ENCODE results near the gene MRM2.

MRM2 gene

GRCh38 chr7:2266911-2267310 is 24.9 kb upstream of the MRM2 start:
- no peak for DNase-seq (ENCODE audit: low read depth in 2 of 2)

- no peak for DNase-seq (ENCODE audit: low read depth in 2 of 2)
Observed at GRCh38 chr7:2264158-2264557, 22.2 kb upstream of the MRM2 start.

- no peak for DNase-seq (ENCODE audit: low read depth in 2 of 2)
Observed at GRCh38 chr7:2263176-2263575, 21.2 kb upstream of the MRM2 start.

- no peak for DNase-seq (ENCODE audit: low read depth in 2 of 2)
Observed at GRCh38 chr7:2261611-2262010, 19.6 kb upstream of the MRM2 start.

- no peak for DNase-seq (ENCODE audit: low read depth in 2 of 2)
Observed at GRCh38 chr7:2260820-2261219, 18.8 kb upstream of the MRM2 start.

DNA sequence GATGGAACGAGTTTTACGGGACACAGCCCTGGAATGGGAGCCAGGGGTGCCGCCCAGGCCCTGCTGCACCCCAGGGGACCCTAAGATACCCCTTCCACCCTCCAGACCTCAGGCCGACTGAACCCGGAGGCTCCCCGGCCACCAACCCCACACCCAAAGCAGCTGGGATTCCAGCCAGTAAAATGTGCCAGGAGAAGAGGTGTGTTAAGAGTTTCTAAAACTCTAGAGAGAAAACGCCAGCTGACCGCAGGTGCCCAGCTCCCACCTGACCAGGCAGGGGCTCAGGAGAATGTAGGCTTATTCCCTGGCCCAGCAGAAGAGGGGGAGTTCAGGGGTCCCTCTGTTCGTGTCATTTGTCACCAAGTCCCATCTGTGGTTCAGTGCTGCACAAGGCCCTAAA is 17.5 kb upstream of the MRM2 start:
- DNase-seq (ENCODE audit: low read depth in 2 of 2) = no peak

GRCh38 chr7:2258661-2259365 is 16.8 kb upstream of the MRM2 start:
- DNase-seq (ENCODE audit: low read depth in 2 of 2) = no peak

- no peak for DNase-seq (ENCODE audit: low read depth in 2 of 2)
Observed at GRCh38 chr7:2257651-2258050, 15.6 kb upstream of the MRM2 start.

DNA sequence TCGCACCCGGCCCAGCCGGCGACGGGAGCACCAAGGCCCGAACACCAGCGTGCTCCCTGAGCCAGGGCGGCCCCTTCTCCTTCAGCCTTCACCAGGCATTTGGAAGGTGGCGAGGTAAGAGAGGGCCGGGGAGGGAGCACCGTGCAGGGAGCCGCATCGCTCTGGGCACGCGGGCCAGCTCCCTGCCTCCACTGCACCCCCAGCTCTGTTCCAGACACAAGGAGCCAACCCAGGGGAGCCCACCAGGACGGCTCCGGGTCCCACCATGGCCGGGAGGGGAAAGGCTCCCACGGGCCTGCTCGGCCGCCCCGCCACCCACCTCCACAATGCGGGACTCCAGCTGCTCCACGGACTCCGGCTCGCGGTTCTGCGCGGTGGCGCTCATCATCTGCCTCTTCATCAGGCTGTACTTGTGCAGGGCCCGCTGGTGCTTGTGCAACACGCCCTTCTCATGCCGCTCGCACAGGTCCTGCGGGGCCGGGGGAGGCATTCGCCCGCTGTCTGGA is 15.1 kb upstream of the MRM2 start:
- no peak for DNase-seq (ENCODE audit: low read depth in 2 of 2)

DNA sequence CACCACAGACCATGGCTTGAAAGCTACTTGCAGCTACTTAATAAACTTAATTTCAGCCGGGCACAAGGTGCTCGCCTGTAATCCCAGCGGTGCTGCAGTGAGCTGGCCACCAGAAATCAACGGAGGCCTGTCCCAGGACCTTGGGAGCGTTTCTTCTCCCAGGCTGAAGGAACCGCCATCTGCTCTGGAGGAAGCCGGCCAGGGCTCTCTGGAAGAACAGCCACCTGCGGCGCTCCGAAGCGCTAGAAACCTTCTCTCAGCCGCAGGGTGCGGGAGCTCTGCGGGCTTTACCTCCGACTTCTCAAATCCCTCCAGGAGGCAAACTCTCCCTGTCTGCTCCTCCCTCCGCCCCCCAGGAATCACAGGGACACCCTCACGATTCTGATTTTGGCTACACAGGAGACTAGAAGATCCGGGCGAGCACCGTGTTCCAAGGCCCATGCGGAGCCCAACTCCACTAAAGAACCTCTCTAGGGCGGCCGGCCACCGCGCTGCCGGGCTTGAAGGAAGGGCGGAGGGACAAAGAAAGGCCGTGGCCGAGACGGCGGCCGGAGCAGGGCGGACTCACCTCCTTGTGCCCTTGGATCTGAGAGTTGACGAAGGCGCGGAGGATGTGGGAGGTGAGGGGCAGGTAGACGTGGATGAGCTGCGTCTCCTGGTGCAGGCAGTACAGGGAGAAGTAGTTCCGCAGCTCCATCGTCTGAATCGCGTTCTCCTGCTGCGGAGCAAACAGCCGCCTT is 14.5 kb upstream of the MRM2 start:
- no peak for DNase-seq (ENCODE audit: low read depth in 2 of 2)

DNA sequence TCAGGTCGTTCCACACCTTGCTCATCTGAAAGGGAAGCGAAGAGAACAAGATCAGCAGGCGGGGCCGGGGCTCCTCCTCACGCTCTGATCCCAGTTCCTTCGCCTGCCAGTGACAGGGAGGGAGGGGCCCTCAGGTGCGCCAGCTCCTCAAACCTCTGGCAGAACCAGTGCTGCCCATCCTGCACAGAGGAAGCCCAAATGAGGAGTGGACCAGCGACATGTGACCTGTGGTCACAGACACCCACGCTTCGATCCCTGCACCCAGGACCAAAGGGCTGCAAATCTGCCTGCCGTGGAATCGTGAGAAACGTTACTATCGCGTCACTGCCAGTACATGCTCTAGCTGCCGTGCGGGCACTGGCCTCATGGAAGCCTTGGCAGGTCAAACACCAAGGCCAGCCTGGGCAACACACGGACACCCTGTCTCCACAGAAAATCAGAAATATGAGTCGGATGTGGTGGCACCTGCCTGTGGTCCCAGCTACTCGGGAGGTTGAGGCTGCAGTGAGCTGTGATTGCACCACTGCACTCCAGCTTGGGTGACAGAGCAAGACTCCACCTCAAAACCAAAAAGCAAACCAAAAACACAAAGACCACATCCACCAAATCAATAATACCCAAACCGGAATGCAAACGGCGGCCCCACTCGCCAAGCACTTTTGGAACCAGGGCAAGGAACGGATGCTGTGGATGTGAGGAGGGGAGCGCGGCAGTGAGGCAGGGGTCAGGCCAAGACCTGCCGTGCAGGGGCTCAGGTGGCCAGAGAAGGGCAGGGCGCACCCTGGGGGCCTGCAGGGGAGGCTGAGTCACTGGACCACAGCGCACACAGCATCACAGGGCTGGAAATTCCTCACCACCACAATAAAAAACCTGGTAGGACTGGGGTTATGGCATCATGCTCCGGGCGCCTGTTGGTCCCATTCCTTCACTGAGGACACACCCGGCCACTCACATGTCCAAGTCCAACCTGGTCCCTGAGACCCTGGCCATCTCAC is 13.4 kb upstream of the MRM2 start:
- no peak for DNase-seq (ENCODE audit: low read depth in 2 of 2)

DNA sequence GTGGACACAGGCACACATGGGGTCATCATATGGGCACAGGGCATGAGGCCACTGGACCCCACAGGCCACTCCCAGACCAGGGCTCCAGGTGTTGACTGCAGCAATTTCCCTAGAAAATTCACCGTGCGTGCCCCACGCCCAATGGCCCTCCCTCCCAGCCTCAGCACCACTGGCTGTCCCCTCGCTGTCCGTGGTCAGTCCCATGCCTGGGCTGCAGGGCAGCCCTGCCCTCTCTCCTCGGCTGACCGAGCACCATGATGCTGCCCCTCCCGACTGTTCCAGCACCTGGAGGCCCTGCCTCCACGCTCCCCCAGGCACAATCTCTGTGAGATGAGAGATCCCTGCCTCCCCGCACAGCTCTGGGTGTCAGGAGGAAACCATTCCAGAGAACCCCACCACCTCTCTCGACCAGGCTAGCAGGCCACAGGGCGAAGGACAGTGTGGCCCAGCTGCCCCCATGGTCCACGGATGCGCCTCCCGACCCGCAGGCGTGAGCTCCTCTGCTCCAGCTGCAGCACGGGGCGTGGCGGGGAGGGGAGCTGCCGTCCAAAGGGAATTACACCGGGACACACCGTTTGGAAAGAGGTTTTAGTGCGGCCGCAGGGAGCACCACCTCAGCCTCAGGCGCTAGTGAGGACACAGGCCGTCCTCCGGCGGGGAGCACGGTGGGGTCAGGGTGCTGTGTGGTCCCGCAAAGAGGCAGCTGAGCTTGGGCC is 12.6 kb upstream of the MRM2 start:
- DNase-seq (ENCODE audit: low read depth in 2 of 2) = no peak

DNA sequence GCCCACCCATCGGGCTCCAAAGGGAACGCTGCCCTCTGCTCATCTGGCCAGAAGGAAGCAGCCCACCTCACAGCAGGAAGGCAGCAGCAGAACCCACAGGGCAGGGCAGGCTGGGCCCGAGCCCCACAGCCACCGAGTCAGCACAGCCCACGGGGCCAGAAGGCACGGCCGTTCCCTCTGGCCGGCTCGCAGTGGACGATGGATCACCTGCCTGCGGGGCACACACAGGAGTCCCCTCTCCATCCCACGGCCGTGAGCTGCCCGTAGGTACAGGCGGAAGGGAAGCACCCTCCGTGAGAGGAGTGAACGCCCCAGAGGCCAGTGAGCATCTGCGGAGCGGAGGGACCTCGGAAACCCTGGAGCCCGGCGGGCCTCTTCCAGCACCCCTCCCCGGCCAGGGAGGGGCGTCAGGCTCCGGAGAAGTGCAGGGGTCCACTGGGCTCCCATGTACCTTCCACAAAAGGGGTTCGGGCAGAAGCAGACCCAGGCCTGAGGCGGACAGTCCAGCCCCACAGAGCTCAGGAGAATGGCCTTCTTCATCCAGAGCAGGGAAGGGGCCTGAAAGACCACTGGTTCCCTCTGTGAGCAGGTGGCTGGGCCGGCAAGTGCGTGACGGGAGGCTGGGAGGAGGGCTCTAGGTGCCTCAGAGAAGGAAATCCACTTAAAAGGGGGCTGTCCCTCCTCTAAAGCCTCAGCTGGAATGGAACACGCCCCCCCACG is 11.7 kb upstream of the MRM2 start:
- DNase-seq (ENCODE audit: low read depth in 2 of 2) = no peak

GRCh38 chr7:2253021-2253420 is 11.0 kb upstream of the MRM2 start:
- DNase-seq (ENCODE audit: low read depth in 2 of 2) = no peak

GRCh38 chr7:2251841-2252771 is 10.1 kb upstream of the MRM2 start:
- DNase-seq (ENCODE audit: low read depth in 2 of 2) = no peak

DNA sequence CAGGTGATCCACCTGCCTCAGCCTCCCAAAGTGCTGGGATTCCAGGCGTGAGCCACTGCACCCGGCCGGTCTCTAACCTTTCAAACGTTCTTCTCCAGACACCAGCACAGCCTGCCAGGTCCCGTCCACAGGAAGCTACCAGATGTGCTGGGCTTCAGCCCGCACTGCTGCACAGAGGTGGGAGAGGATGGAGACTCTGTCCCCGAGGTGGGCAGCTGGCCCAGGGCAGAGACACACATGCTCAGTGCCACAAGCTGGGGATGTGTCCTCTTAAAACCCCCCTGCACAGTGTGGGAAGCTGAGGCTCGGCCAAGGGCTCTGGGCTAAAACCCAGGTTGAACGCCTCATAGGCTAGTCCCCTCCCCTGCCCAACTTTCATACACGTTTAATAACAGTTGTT is 9.4 kb upstream of the MRM2 start:
- no peak for DNase-seq (ENCODE audit: low read depth in 2 of 2)

DNA sequence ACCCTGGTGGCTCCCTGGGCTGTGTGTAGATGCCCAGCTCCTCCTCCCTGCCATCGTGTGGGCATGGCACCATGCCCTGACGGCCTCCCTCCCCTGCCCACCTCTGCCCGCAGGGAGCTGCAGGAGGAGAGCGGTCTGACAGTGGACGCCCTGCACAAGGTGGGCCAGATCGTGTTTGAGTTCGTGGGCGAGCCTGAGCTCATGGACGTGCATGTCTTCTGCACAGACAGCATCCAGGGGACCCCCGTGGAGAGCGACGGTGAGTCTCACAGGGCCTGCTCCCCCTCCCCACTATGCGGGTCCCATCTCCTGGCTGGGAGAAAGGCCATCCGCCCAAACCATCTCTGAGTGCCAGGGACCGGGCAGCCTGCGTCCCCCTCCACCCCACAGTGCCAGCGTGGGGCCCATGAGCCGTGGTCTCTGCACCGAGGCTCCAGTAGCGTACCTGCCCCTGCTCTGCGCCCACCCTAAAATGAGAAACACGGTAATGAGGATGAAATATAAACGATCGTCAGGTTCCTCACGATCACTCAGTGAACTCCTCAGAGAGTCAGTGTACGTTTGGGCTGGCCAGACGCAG is 7.8 kb upstream of the MRM2 start:
- DNase-seq (ENCODE audit: low read depth in 2 of 2) = no peak

GRCh38 chr7:2248984-2249694 is 7.1 kb upstream of the MRM2 start:
- no peak for DNase-seq (ENCODE audit: low read depth in 2 of 2)

All from stimulated activated CD8-positive, alpha-beta memory T cell treated with anti-CD3 and anti-CD28 coated beads, Interleukin-2, amount 100 ng/mL, for 1 hour (primary cell).